PFSK-1 (cell line): ENCODE data around the gene MATN1.

ENCODE experiments used
- POLR2AphosphoS5 ChIP-seq: IDR thresholded peaks from 2 replicates; pipeline ENCODE4 v1.6.1; 2012; ENCODE audit warnings: low read depth, mild to moderate bottlenecking, control low read depth, low read length, moderate library complexity
- REST ChIP-seq, 2 experiments: IDR thresholded peaks; 2 replicates each; pipeline versions ENCODE4 v1.6.1 to v1.8.0; 2011 to 2012; ENCODE audit warnings: low read depth in 2 of 2, low read length in 2 of 2, control low read depth in 1 of 2, inconsistent platforms in 1 of 2, mild to moderate bottlenecking in 1 of 2, moderate library complexity in 1 of 2; ENCODE audit not compliant: insufficient read depth in 1 of 2
- SIN3A ChIP-seq: IDR thresholded peaks from 2 replicates; pipeline ENCODE4 v1.6.1; 2012; ENCODE audit warnings: mild to moderate bottlenecking, low read length, moderate library complexity, borderline replicate concordance; ENCODE audit not compliant: insufficient read depth

GRCh38 chr1:30683699-30684098 lies 39.7 kb downstream of the MATN1 start:
- TF ChIP-seq POLR2AphosphoS5, result no peak
- TF ChIP-seq REST (IDR thresholded peaks at IDR 0.05; ENCODE audit: insufficient read depth in 1 of 2, low read depth in 2 of 2, low read length in 2 of 2), result no peak
- TF ChIP-seq SIN3A, result no peak
